ENCODE measurements around the gene ARL15.

ARL15 gene

GRCh38 chr5:53942724-53943123, 367.6 kb downstream of the ARL15 start:
- Histone ChIP-seq H2AFZ (ENCODE audit: low read depth, low read length) (no peak overlapping the region), H3K4me3 (ENCODE audit: low read depth in 1 of 2, low read length in 2 of 2) (no peak overlapping the region), H3K79me2 (ENCODE audit: insufficient read depth, low read length) (no peaks in the 10 kb centered on the region), H3K4me1 (ENCODE audit: insufficient read depth, low read length) (no peaks in the 10 kb centered on the region), H3K36me3 (ENCODE audit: insufficient read depth, low read length) (no peaks in the 10 kb centered on the region), H3K9me3 (ENCODE audit: insufficient read depth, low read length, severe bottlenecking) (no peaks in the 10 kb centered on the region), H3K27me3 (ENCODE audit: insufficient read depth, low read length, poor library complexity) (no peaks in the 10 kb centered on the region), H4K20me1 (ENCODE audit: insufficient read depth, low read length) (no peaks in the 10 kb centered on the region), H3K4me2 (ENCODE audit: insufficient read depth, low read length) (no peak overlapping the region), H3K9ac (ENCODE audit: low read depth, low read length) (no peak overlapping the region), H3K27ac (ENCODE audit: low read length) (no peak overlapping the region)
- no peak for ATAC-seq (ENCODE audit: insufficient read depth, low read depth)
- TF ChIP-seq CTCF (IDR thresholded peaks at IDR 0.05; ENCODE audit: borderline replicate concordance, extremely low read depth, low read length, poor library complexity, severe bottlenecking) (no peak), EZH2 (IDR thresholded peaks at IDR 0.05; ENCODE audit: borderline replicate concordance, low read depth, low read length, severe bottlenecking) (no peak)
- DNase-seq = no peak

GRCh38 chr5:53940921-53941320, 369.5 kb downstream of the ARL15 start:
- Histone ChIP-seq H3K27me3 (ENCODE audit: insufficient read depth, low read length, poor library complexity) (no peaks in the 10 kb centered on the region), H3K4me2 (ENCODE audit: insufficient read depth, low read length) (no peak overlapping the region), H3K4me3 (ENCODE audit: low read depth in 1 of 2, low read length in 2 of 2) (no peak overlapping the region), H3K27ac (ENCODE audit: low read length) (no peak overlapping the region), H3K79me2 (ENCODE audit: insufficient read depth, low read length) (no peaks in the 10 kb centered on the region), H2AFZ (ENCODE audit: low read depth, low read length) (no peak overlapping the region), H3K36me3 (ENCODE audit: insufficient read depth, low read length) (no peaks in the 10 kb centered on the region), H3K4me1 (ENCODE audit: insufficient read depth, low read length) (no peaks in the 10 kb centered on the region), H3K9me3 (ENCODE audit: insufficient read depth, low read length, severe bottlenecking) (no peaks in the 10 kb centered on the region), H4K20me1 (ENCODE audit: insufficient read depth, low read length) (no peaks in the 10 kb centered on the region), H3K9ac (ENCODE audit: low read depth, low read length) (no peak overlapping the region)
- DNase-seq = no peak
- no peak for ATAC-seq (ENCODE audit: insufficient read depth, low read depth)
- TF ChIP-seq CTCF (IDR thresholded peaks at IDR 0.05; ENCODE audit: borderline replicate concordance, extremely low read depth, low read length, poor library complexity, severe bottlenecking) = no peak
- TF ChIP-seq EZH2 (IDR thresholded peaks at IDR 0.05; ENCODE audit: borderline replicate concordance, low read depth, low read length, severe bottlenecking) = no peak

- ATAC-seq (ENCODE audit: insufficient read depth, low read depth) (no peak), DNase-seq (no peak)
- Histone ChIP-seq H3K9ac (ENCODE audit: low read depth, low read length) (no peak overlapping the region), H3K79me2 (ENCODE audit: insufficient read depth, low read length) (no peaks in the 10 kb centered on the region), H3K9me3 (ENCODE audit: insufficient read depth, low read length, severe bottlenecking) (no peaks in the 10 kb centered on the region), H2AFZ (ENCODE audit: low read depth, low read length) (no peak overlapping the region), H3K4me1 (ENCODE audit: insufficient read depth, low read length) (no peaks in the 10 kb centered on the region), H3K36me3 (ENCODE audit: insufficient read depth, low read length) (no peaks in the 10 kb centered on the region), H3K4me2 (ENCODE audit: insufficient read depth, low read length) (no peak overlapping the region), H4K20me1 (ENCODE audit: insufficient read depth, low read length) (no peaks in the 10 kb centered on the region), H3K4me3 (ENCODE audit: low read depth in 1 of 2, low read length in 2 of 2) (no peak overlapping the region), H3K27ac (ENCODE audit: low read length) (no peak overlapping the region), H3K27me3 (ENCODE audit: insufficient read depth, low read length, poor library complexity) (no peaks in the 10 kb centered on the region)
- no peak for TF ChIP-seq EZH2 (IDR thresholded peaks at IDR 0.05; ENCODE audit: borderline replicate concordance, low read depth, low read length, severe bottlenecking)
- TF ChIP-seq CTCF (IDR thresholded peaks at IDR 0.05; ENCODE audit: borderline replicate concordance, extremely low read depth, low read length, poor library complexity, severe bottlenecking) = no peak
Measured at GRCh38 chr5:53937467-53937866, 372.9 kb downstream of the ARL15 start.
